ENCODE data around the gene ENO2. TPM values are rescaled to one million over a fixed set of nuclear protein-coding genes. Genes with fewer than 3 reads are reported as not detected.

ENO2 gene
- total RNA-seq, 1 experiment from 2014 or later: 166 TPM

DNA sequence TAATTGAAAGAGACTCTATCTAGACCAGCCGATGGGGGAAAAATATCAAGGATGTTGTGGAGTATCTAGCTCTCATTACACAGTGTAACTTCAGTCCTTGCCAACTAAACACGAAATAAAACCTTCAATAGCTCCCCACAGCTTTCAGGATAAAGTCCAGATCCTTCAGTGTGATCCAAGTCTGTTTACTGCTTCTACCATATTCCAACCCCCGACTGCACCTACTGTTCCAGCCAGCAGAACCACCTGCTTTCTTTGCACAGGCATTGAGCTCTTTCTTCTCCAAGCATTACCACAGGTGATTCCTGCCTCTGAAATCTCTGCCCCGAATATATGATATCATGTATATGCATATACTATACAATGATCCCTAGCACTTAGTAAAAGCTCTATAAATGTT, 11.9 kb upstream of the ENO2 start:
- H3K4me2 ChIP-seq (ENCODE audit: insufficient read depth, insufficient read length, low read length): no peak overlapping the region
- Mint-ChIP-seq H3K4me3 (no peak overlapping the region), H3K4me1 (peaks cover 4 to 14% of the 10 kb centered on the region in 2 experiments), H3K27me3 (ENCODE audit: low read depth) (peaks cover 2% of the 10 kb centered on the region; the same call in 1 of the 2 replicates), H3K27ac (no peak overlapping the region), H3K36me3 (ENCODE audit: insufficient read depth in 1 of 3, low read depth in 3 of 3) (no peaks in the 10 kb centered on the region), H3K9me3 (no peaks in the 10 kb centered on the region)
- H2BK5ac ChIP-seq (ENCODE audit: insufficient read length, low read length): no peak overlapping the region
- no peak for DNase-seq
- no peaks in the 10 kb centered on the region for H3K9me3 ChIP-seq (ENCODE audit: control insufficient read depth, low read depth, low read length)
- no peak overlapping the region for H2BK20ac ChIP-seq (ENCODE audit: low read depth, low read length, poor library complexity, severe bottlenecking)
- no CpG with 5 or more reads among the region's 4 CpGs for WGBS (ENCODE audit: extremely low coverage, insufficient read length, low lambda C conversion rate)
- no peaks in the 10 kb centered on the region for H3K27me3 ChIP-seq (ENCODE audit: insufficient read depth, low read length)
- H3K27ac ChIP-seq (ENCODE audit: insufficient read length, low read depth, low read length): no peak overlapping the region
- H3K18ac ChIP-seq (ENCODE audit: insufficient read length, low read depth, low read length): no peak overlapping the region
- H3T11ph ChIP-seq (ENCODE audit: low read length): no peak overlapping the region
- H3K79me2 ChIP-seq (ENCODE audit: insufficient read depth, low read length): no peaks in the 10 kb centered on the region
- no peak overlapping the region for H3K9ac ChIP-seq (ENCODE audit: extremely low read depth, insufficient read length, low read length)
- no peak overlapping the region for H2AK5ac ChIP-seq (ENCODE audit: insufficient read length, low read length)
- no peaks in the 10 kb centered on the region for H3K79me1 ChIP-seq (ENCODE audit: insufficient read depth, low read depth, low read length, poor library complexity, severe bottlenecking)
- H4K20me1 ChIP-seq (ENCODE audit: control insufficient read depth, insufficient read depth, insufficient read length): peaks cover 2% of the 10 kb centered on the region
- no peak overlapping the region for H4K91ac ChIP-seq (ENCODE audit: insufficient read length, low read depth, low read length)
- H3K14ac ChIP-seq (ENCODE audit: insufficient read depth, low read length): no peak overlapping the region
- H2BK15ac ChIP-seq (ENCODE audit: low read depth, low read length): no peak overlapping the region
- H2AFZ ChIP-seq (ENCODE audit: low read length): no peak overlapping the region
- no peak overlapping the region for H2BK120ac ChIP-seq (ENCODE audit: low read depth, low read length, poor library complexity, severe bottlenecking)
- no peak overlapping the region for H3K23ac ChIP-seq (ENCODE audit: insufficient read length, low read depth, low read length)
- H3K4me1 ChIP-seq (ENCODE audit: insufficient read depth, low read length): peaks cover 2% of the 10 kb centered on the region; the same call in 1 of the 2 replicates
- H3K23me2 ChIP-seq (ENCODE audit: insufficient read length, low read depth, low read length, poor library complexity, severe bottlenecking): peaks cover 3% of the 10 kb centered on the region
- H4K5ac ChIP-seq (ENCODE audit: insufficient read length, low read depth, low read length): no peak overlapping the region
- H3K56ac ChIP-seq (ENCODE audit: insufficient read length, low read depth, low read length): no peak overlapping the region
- no peak overlapping the region for H2BK12ac ChIP-seq (ENCODE audit: insufficient read length, low read depth, low read length)
- no peak overlapping the region for H4K8ac ChIP-seq (replicated peaks; ENCODE audit: insufficient read length, low read depth, low read length)
- TF ChIP-seq, protein P1, sequence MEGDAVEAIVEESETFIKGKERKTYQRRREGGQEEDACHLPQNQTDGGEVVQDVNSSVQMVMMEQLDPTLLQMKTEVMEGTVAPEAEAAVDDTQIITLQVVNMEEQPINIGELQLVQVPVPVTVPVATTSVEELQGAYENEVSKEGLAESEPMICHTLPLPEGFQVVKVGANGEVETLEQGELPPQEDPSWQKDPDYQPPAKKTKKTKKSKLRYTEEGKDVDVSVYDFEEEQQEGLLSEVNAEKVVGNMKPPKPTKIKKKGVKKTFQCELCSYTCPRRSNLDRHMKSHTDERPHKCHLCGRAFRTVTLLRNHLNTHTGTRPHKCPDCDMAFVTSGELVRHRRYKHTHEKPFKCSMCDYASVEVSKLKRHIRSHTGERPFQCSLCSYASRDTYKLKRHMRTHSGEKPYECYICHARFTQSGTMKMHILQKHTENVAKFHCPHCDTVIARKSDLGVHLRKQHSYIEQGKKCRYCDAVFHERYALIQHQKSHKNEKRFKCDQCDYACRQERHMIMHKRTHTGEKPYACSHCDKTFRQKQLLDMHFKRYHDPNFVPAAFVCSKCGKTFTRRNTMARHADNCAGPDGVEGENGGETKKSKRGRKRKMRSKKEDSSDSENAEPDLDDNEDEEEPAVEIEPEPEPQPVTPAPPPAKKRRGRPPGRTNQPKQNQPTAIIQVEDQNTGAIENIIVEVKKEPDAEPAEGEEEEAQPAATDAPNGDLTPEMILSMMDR (conservative IDR thresholded peaks at IDR 0.05): no peak
- H3K4ac ChIP-seq (ENCODE audit: low read depth, low read length): no peak overlapping the region

Data from H9 (cell line).